Epithelial cell of esophagus (primary cell): ENCODE measurements around the gene PEX11A.
"Not testable (repeated sequence)": the region's sequence is repeated elsewhere in the genome, so short reads cannot be mapped to it uniquely, and the experiment has no call there.

Experiments
- DNase-seq: peaks from one replicate; pipeline ENCODE4 v3.0.0; 2010; ENCODE audit warnings: low read depth
- H3K4me3 ChIP-seq: 2 replicates; pipeline ENCODE4 v1.5.1; 2011; ENCODE audit warnings: mild to moderate bottlenecking, low read length, control low read depth
- CTCF ChIP-seq: IDR thresholded peaks from 2 replicates; pipeline ENCODE4 v1.5.1; 2011; ENCODE audit warnings: low read depth, mild to moderate bottlenecking, low read length, control low read depth, inconsistent platforms; ENCODE audit not compliant: insufficient read depth; ENCODE audit errors: missing control alignments

Gene PEX11A

GRCh38 chr15:89693696-89694095 is 3.1 kb upstream of the PEX11A start:
- DNase-seq, result peak; percentile 24
- no peak for TF ChIP-seq CTCF
- H3K4me3 ChIP-seq, result no peak overlapping the region

- no peak for TF ChIP-seq CTCF
- no peak for DNase-seq
- H3K4me3 ChIP-seq, result no peak overlapping the region
Measured at GRCh38 chr15:89693091-89693490, 2.5 kb upstream of the PEX11A start.

- H3K4me3 ChIP-seq, result peak overlapping the region; percentile 85
- not testable (repeated sequence) for DNase-seq
Measured at GRCh38 chr15:89689930-89690275, 651 bp downstream of the PEX11A start.

- no peak overlapping the region for H3K4me3 ChIP-seq
- no peak for DNase-seq
- no peak for TF ChIP-seq CTCF
Measured at GRCh38 chr15:89686522-89686921, 4.0 kb downstream of the PEX11A start.

- H3K4me3 ChIP-seq, result no peak overlapping the region
- no peak for DNase-seq
- TF ChIP-seq CTCF, result no peak
Measured at GRCh38 chr15:89685995-89686394, 4.6 kb downstream of the PEX11A start.

GRCh38 chr15:89681146-89681545 is 9.4 kb downstream of the PEX11A start:
- H3K4me3 ChIP-seq, result no peak overlapping the region
- DNase-seq, result no peak
- no peak for TF ChIP-seq CTCF

- no peak for TF ChIP-seq CTCF
- no peak overlapping the region for H3K4me3 ChIP-seq
- no peak for DNase-seq
Measured at GRCh38 chr15:89680282-89680873, 10.2 kb downstream of the PEX11A start.
